A673 (cell line): ENCODE data around the gene IFT74. TPM values are rescaled to one million over a fixed set of nuclear protein-coding genes. Genes with fewer than 3 reads are reported as not detected.

Experiments used
- BruUV-seq: library from RNA; stranded (reverse); fragments of 400-500 nt; replicated peaks from 2 replicates; lab custom pipeline; 2021; lab: Mats Ljungman, UMichigan
- CTCF ChIA-PET: fragments of 300-600 bp; sonication (Branson Sonifier 250); formaldehyde crosslinking; loops from one replicate; lab custom pipeline; 2022; ENCODE audit warnings: antibody characterized with exemption; lab: Charles Lee
- POLR2A ChIA-PET: fragments of 300-600 bp; sonication (Branson Sonifier 250); formaldehyde crosslinking; loops from one replicate; lab custom pipeline; 2022; ENCODE audit warnings: antibody characterized with exemption; ENCODE audit not compliant: low non-redundant PET; lab: Charles Lee
- DNase-seq: peaks from one replicate; pipeline ENCODE4 v3.0.0-alpha.2; 2015; ENCODE audit warnings: low spot score
- H3K27ac ChIP-seq: fragments of 200-600 bp; sonication (generic); 2 replicates; pipeline ENCODE4 v1.5.1; 2016; ENCODE audit warnings: mixed run types, low read depth, mild to moderate bottlenecking, mixed read lengths, antibody characterized with exemption, low read length; ENCODE audit not compliant: poor library complexity, severe bottlenecking
- H3K27me3 ChIP-seq: fragments of 200-600 bp; sonication (generic); replicated peaks from 2 replicates; pipeline ENCODE4 v1.6.1; 2017; ENCODE audit warnings: mixed run types, low read depth, mild to moderate bottlenecking, mixed read lengths, antibody characterized with exemption, low read length; ENCODE audit not compliant: insufficient read depth, poor library complexity
- H3K36me3 ChIP-seq: fragments of 200-600 bp; sonication (generic); 2 replicates; pipeline ENCODE4 v1.6.1; 2016; ENCODE audit warnings: mixed run types, mild to moderate bottlenecking, mixed read lengths, antibody characterized with exemption, low read length; ENCODE audit not compliant: insufficient read depth, poor library complexity, severe bottlenecking
- H3K4me1 ChIP-seq: fragments of 200-600 bp; sonication (generic); 2 replicates; pipeline ENCODE4 v1.6.1; 2017; ENCODE audit warnings: mixed run types, mild to moderate bottlenecking, mixed read lengths, antibody characterized with exemption, low read length; ENCODE audit not compliant: insufficient read depth, poor library complexity, severe bottlenecking
- H3K4me3 ChIP-seq: fragments of 200-600 bp; sonication (generic); 2 replicates; pipeline ENCODE4 v1.5.1; 2016; ENCODE audit warnings: low read depth, mixed run types, mild to moderate bottlenecking, mixed read lengths, low read length; ENCODE audit not compliant: poor library complexity, severe bottlenecking
- H3K9me3 ChIP-seq: fragments of 200-600 bp; sonication (generic); 2 replicates; pipeline ENCODE4 v1.6.1; 2016; ENCODE audit warnings: mixed run types, low read depth, mild to moderate bottlenecking, mixed read lengths, antibody characterized with exemption, low read length; ENCODE audit not compliant: poor library complexity, severe bottlenecking
- CTCF ChIP-seq: fragments of 300-800, 200-600 bp; sonication (generic); conservative IDR thresholded peaks from 2 replicates; pipeline ENCODE4 v1.5.1; 2017; ENCODE audit warnings: low read depth, mild to moderate bottlenecking, antibody characterized with exemption, low read length, moderate library complexity, mixed read lengths
- EZH2 ChIP-seq: fragments of 200-600 bp; sonication (generic); IDR thresholded peaks from 2 replicates; pipeline ENCODE4 v1.6.1; 2017; ENCODE audit warnings: borderline replicate concordance, low read depth, mild to moderate bottlenecking, mixed read lengths, antibody characterized with exemption, low read length; ENCODE audit not compliant: poor library complexity, severe bottlenecking
- intact Hi-C: fragments of 100-400 bp; cut with micrococcal nuclease; formaldehyde crosslinking; loops from one replicate; pipeline ENCODE4 v1.10.0; 2022; ENCODE audit not compliant: unreplicated experiment
- total RNA-seq: library from RNA; stranded (reverse); gene quantifications from 2 replicates; pipeline ENCODE4 v1.2.3, GENCODE V29; 2021

IFT74 gene
- total RNA-seq, 1 experiment from 2014 or later = 9.3 TPM

DNA sequence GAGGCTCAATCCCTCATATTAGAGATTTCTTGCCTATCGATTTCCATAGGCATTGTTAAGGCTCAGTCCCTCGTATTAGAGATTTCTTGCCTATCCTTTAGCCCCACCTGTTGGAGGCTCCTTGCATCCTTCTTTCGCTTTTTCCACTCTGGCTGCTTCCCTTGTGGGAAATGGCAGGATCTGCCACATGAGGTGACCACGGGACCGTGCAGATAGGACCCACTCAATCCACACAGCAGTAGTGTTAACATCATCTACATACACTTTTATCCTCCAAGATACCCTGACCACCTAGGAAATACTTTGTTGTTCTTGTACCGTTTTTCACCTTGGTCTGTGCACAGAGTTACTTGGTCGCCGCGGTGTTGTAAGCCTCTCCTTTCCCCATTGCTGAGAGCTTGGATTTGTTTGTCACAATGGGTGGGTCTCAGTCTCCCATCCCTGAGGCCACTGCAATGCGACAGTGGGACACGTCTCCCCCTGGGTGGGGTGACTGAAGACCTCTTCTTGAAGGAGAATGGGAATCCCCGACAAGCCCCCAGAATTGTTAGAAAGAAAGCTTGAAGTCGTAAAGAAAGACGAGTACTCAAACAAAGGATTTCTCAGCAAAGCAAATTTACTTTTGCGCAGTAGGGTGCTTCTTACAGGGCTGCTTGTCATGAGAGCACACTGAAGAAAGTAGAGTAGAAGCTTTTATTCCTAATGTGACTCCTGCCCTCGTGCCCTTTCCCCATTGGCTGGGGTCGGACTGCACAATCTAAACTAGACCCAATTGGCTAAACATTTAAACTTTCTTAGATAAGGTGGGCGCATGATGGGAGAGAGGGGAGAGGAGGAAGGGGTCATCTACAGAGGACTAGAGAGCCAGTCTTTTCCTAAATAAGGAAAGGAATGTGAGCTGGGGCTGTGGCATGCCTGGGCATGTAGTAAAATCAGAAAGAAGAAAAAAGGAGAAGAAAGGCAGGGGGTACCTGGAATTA is 19.8 kb downstream of the IFT74 start:
- no peak overlapping the region for H3K27ac ChIP-seq

DNA sequence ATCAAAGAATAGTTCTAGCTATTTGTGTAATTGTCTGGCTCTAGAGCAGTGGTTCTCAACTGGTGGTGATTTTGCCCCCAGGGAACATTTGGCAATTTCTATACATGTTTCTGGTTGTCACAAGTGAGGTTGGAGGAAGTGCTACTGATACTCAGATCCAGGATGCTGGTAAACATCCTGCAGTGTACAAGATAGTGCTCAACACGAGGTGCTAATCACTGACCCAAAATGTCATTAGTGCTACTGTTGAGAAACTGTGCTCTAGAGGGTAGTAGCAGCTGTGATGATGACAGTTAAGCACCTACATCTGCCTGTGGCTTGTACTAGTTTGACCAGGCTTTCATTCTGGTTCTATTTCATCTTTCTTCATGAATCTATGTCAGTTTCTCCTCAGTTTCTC is 27.1 kb downstream of the IFT74 start:
- BruUV-seq = no TSS peak
- no peak for DNase-seq
- intact Hi-C loops = no loop called here

More for the DNA sequence above, 19.8 kb downstream of the IFT74 start:
- peak; percentile 52 for DNase-seq
- intact Hi-C loops = loop anchor here (2.0 to 10.0 kb wide), 2 partner anchors 229 to 1011 kb away; no protein-coding TSS in a partner anchor
- POLR2A ChIA-PET = no interaction called here
- CTCF ChIA-PET = no interaction called here
- H3K4me1 ChIP-seq = no peaks in the 10 kb centered on the region
- BruUV-seq = no TSS peak
- TF ChIP-seq CTCF = peak; percentile 55
- TF ChIP-seq EZH2 = no peak
- no peak overlapping the region for H3K4me3 ChIP-seq
- no peaks in the 10 kb centered on the region for H3K36me3 ChIP-seq
- H3K9me3 ChIP-seq = no peaks in the 10 kb centered on the region
- no peaks in the 10 kb centered on the region for H3K27me3 ChIP-seq

DNA sequence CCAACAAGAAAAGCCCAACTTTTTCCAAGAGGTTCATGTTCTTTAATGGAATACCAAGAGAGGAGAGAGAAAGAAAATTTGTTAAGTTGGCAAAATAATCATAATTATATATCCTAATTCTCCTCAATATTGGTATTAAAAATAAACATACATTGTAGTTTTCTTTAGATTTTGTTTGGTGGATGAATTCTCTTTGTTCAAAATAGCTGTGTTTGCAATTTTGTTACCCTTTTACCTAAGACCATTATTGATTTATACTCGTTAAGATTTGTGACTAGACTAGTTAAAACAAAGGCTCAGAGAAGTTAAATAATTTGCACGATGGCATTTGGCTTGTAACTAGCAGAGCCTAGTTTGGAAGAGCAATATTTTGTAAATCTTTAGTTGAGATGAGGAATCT is 39.6 kb downstream of the IFT74 start:
- Histone ChIP-seq H3K4me3 (no peak overlapping the region), H3K36me3 (no peaks in the 10 kb centered on the region), H3K27me3 (no peaks in the 10 kb centered on the region), H3K9me3 (no peaks in the 10 kb centered on the region), H3K27ac (no peak overlapping the region), H3K4me1 (no peaks in the 10 kb centered on the region)
- BruUV-seq = no TSS peak
- no peak for TF ChIP-seq EZH2
- no peak for TF ChIP-seq CTCF
- intact Hi-C loops = no loop called here
- no peak for DNase-seq
- ChIA-PET CTCF (no interaction called here), POLR2A (no interaction called here)

More for the DNA sequence above, 27.1 kb downstream of the IFT74 start:
- no peaks in the 10 kb centered on the region for H3K4me1 ChIP-seq
- TF ChIP-seq CTCF = no peak
- no peak for TF ChIP-seq EZH2
- CTCF ChIA-PET = no interaction called here
- no peaks in the 10 kb centered on the region for H3K27me3 ChIP-seq
- POLR2A ChIA-PET = no interaction called here
- H3K4me3 ChIP-seq = no peak overlapping the region
- no peaks in the 10 kb centered on the region for H3K36me3 ChIP-seq
- H3K27ac ChIP-seq = no peak overlapping the region
- no peaks in the 10 kb centered on the region for H3K9me3 ChIP-seq
